ENCODE data around the gene BMPER. TPM values are rescaled to one million over a fixed set of nuclear protein-coding genes. Genes with fewer than 3 reads are reported as not detected.

The BMPER gene
- total RNA-seq, 4 donors from 2014 or later: 0.65 to 6.5 (median 3.5) TPM

DNA sequence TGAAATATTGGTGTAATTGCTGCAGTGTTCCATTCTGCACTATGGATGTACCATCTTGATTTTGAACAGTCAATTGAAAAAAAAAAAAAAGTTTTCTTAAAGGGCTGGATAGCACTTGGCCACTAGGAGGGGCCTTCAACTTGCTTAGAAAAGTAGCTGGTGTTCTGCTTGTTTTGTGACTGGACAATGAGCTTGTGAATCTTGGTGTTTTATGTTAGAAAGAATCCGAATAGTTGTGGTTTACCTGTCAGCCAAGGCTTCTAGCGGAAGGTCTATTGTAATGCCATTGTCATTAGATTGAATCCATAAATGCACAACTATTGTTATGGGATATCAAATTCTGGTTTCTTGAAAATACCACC is 77.1 kb downstream of the BMPER start:
- no peak for DNase-seq (ENCODE audit: extremely low spot score)
- Histone ChIP-seq H3K27me3 (no peaks in the 10 kb centered on the region), H3K9me3 (no peaks in the 10 kb centered on the region), H3K4me1 (no peaks in the 10 kb centered on the region), H3K4me3 (no peak overlapping the region), H3K27ac (replicated peaks in 1 of 4) (no peak overlapping the region), H3K36me3 (no peaks in the 10 kb centered on the region)
- TF ChIP-seq EP300 (IDR thresholded peaks at IDR 0.05): no peak
- no peak for TF ChIP-seq POLR2AphosphoS5 (IDR thresholded peaks at IDR 0.05)
- TF ChIP-seq, protein P1, sequence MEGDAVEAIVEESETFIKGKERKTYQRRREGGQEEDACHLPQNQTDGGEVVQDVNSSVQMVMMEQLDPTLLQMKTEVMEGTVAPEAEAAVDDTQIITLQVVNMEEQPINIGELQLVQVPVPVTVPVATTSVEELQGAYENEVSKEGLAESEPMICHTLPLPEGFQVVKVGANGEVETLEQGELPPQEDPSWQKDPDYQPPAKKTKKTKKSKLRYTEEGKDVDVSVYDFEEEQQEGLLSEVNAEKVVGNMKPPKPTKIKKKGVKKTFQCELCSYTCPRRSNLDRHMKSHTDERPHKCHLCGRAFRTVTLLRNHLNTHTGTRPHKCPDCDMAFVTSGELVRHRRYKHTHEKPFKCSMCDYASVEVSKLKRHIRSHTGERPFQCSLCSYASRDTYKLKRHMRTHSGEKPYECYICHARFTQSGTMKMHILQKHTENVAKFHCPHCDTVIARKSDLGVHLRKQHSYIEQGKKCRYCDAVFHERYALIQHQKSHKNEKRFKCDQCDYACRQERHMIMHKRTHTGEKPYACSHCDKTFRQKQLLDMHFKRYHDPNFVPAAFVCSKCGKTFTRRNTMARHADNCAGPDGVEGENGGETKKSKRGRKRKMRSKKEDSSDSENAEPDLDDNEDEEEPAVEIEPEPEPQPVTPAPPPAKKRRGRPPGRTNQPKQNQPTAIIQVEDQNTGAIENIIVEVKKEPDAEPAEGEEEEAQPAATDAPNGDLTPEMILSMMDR (IDR thresholded peaks at IDR 0.05): peak in 2 of 3 experiments; percentile 10 to 39
- no peak for TF ChIP-seq POLR2A (IDR thresholded peaks at IDR 0.05; ENCODE audit: low read depth)
- intact Hi-C loops (cut with DNase I): no loop called here
- WGBS: 42% methylated on average over 2 of the region's 2 CpGs

DNA sequence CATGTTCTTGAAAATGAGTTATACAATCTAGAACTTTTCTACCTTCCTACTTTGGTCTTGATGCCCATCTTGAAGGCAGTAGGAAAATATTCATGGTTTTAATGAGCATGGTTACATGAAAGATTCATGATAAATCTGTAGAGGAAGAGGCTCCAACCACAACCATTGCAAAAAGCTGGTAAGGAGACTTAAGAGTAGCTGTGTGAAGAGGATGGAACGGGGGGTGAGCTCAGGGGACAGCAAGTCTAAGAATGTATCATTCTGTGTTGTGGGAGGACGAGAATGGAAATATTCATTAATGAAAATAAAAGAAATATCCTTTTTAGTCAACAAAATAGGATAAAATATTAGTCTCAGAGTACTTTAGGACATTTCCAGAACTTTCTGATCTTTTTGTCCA is 81.1 kb downstream of the BMPER start:
- intact Hi-C loops (cut with DNase I): no loop called here
- Histone ChIP-seq H3K36me3 (no peaks in the 10 kb centered on the region), H3K27ac (replicated peaks in 1 of 4) (peak overlapping the region in 1 of 4 donors; percentile 14), H3K27me3 (no peaks in the 10 kb centered on the region), H3K9me3 (no peaks in the 10 kb centered on the region), H3K4me1 (peaks cover 0 to 7% (median 0%) of the 10 kb centered on the region in 4 donors), H3K4me3 (no peak overlapping the region)
- 80% methylated on average over 2 of the region's 2 CpGs for WGBS
- no peak for DNase-seq (ENCODE audit: extremely low spot score)
- TF ChIP-seq, protein P1 (IDR thresholded peaks at IDR 0.05): no peak
- TF ChIP-seq EP300 (IDR thresholded peaks at IDR 0.05): no peak

DNA sequence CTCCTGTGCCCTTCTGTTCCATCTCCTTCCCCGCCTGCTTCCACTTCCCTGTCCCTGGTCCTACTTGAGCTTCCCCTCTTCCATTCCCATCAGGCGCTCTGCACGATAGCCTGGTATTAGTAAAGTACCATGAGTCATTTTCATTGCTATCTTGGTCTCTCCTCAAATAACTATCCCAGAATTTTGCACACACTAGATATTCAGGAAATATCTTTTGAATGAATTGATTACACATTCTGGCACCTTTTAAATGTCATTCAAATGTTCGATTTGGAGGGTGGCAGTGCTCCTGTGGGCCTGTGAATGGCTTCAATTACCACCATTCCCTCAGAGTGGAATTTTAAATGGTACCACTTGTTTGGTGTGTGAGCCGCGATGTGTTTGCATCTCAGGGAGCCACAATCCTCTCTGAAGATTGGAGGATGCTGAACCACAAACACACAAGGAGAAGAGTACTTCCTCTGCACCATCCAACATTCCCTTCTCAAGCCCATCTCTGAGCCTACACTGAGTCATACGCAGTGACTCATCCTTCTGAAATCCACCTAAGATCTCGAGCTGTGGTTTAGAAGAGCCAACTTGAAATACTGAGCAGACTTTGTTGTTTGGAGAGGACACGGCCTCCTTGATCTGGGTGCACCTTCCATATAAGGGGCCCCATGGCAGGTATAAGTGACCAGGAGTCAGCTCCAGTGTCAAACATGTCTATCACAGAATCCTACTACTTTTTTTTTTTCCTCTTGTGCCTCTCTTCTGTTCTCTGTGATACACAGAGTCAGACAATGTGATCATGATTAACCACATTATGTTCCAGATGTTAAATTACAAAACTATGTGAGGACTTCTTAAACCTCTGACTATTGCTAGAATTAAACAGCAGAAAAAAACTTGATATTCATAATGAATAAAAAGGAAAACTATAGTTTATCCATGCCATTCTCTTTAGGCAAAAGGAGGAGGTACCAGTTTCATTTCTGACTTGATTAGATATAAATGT is 81.9 kb downstream of the BMPER start:
- Histone ChIP-seq H3K4me3 (no peak overlapping the region), H3K9me3 (no peaks in the 10 kb centered on the region), H3K27ac (replicated peaks in 1 of 4) (peak overlapping the region in 3 of 4 donors; percentile 21 to 47 (median 40)), H3K36me3 (no peaks in the 10 kb centered on the region), H3K27me3 (no peaks in the 10 kb centered on the region), H3K4me1 (peaks cover 0 to 7% (median 0%) of the 10 kb centered on the region in 4 donors)
- 66% methylated on average over 9 of the region's 9 CpGs for WGBS
- intact Hi-C loops (cut with DNase I): no loop called here
- TF ChIP-seq, protein P1 (IDR thresholded peaks at IDR 0.05): no peak
- peak; percentile 17 to 45 for TF ChIP-seq POLR2AphosphoS5 (IDR thresholded peaks at IDR 0.05)
- no peak for TF ChIP-seq EP300 (IDR thresholded peaks at IDR 0.05)
- TF ChIP-seq POLR2A (IDR thresholded peaks at IDR 0.05; ENCODE audit: low read depth): no peak
- no peak for DNase-seq (ENCODE audit: extremely low spot score)

DNA sequence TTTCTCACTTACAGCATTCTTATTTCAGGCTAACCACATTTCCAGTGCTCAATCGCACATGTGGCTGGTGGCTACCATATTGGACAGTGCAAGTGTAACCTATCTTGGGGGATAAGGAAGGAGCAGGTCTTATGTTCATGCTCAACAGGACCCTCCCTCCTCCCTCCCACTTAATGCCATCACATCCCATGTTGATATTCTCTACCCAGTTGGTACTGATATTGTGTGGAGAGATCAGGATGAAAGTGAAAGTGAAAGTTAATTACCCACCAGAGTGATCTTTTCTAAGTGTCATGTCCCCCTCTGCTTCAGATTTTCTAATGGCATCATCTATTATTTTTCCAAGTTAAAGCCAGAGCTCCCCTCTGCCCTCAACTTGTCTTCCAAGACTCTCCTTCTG is 91.6 kb downstream of the BMPER start:
- Histone ChIP-seq H3K4me1 (no peaks in the 10 kb centered on the region), H3K27me3 (no peaks in the 10 kb centered on the region), H3K9me3 (no peaks in the 10 kb centered on the region), H3K36me3 (no peaks in the 10 kb centered on the region), H3K27ac (replicated peaks in 1 of 4) (no peak overlapping the region), H3K4me3 (no peak overlapping the region)
- TF ChIP-seq POLR2AphosphoS5 (IDR thresholded peaks at IDR 0.05) (no peak), POLR2A (IDR thresholded peaks at IDR 0.05; ENCODE audit: low read depth) (no peak), EP300 (IDR thresholded peaks at IDR 0.05) (no peak)
- TF ChIP-seq, protein P1 (IDR thresholded peaks at IDR 0.05): no peak
- intact Hi-C loops (cut with DNase I): no loop called here
- WGBS: 83% methylated on average over 1 of the region's 1 CpG
- DNase-seq (ENCODE audit: extremely low spot score): no peak

Measured in esophagus muscularis mucosa (tissue), 4 donors.